Lung (tissue), 12 donors: Measurements from ENCODE around the gene RUVBL2. TPM values are rescaled to one million over a fixed set of nuclear protein-coding genes. Genes with fewer than 3 reads are reported as not detected.

Experiments used
- ATAC-seq: fragments of 200-7000 bp; cut with Tn5 transposase; one replicate; pipeline ENCODE4 v1.9.1; 2020; ENCODE audit warnings: moderate number of reproducible peaks; ENCODE audit not compliant: insufficient read depth, low FRiP score
- DNase-seq, 3 donors: peaks; one replicate each; pipeline ENCODE4 v3.0.0-alpha.2; 2013 to 2017
- H3K27ac ChIP-seq, 2 donors: one replicate each; pipeline ENCODE4 v1.5.1; 2013; ENCODE audit warnings: mild to moderate bottlenecking in 2 of 2, moderate library complexity in 2 of 2, control low read depth in 1 of 2, inconsistent platforms in 1 of 2, low read depth in 1 of 2, low read length in 1 of 2
- H3K27me3 ChIP-seq, 3 donors: one replicate each; pipeline ENCODE4 v1.5.1; 2013; ENCODE audit warnings: low read length in 2 of 3; ENCODE audit not compliant: control insufficient read depth in 3 of 3, insufficient read depth in 3 of 3
- H3K36me3 ChIP-seq, 4 donors: one replicate each; pipeline ENCODE4 v1.5.1; 2013; ENCODE audit warnings: low read length in 4 of 4, mild to moderate bottlenecking in 1 of 4, moderate library complexity in 1 of 4; ENCODE audit not compliant: control insufficient read depth in 4 of 4, insufficient read depth in 4 of 4
- H3K4me1 ChIP-seq, 5 donors: one replicate each; pipeline ENCODE4 v1.5.1; 2013; ENCODE audit warnings: low read length in 5 of 5, mild to moderate bottlenecking in 2 of 5, moderate library complexity in 1 of 5; ENCODE audit not compliant: control insufficient read depth in 5 of 5, insufficient read depth in 5 of 5
- H3K4me3 ChIP-seq: one replicate; pipeline ENCODE4 v1.5.1; 2013; ENCODE audit warnings: mild to moderate bottlenecking, control low read depth, moderate library complexity
- H3K9ac ChIP-seq, 2 donors: one replicate each; pipeline ENCODE4 v1.5.1; 2013; ENCODE audit warnings: low read length in 2 of 2, control low read depth in 1 of 2; ENCODE audit not compliant: insufficient read depth in 1 of 2
- H3K9me3 ChIP-seq, 4 donors: one replicate each; pipeline ENCODE4 v1.5.1; 2013; ENCODE audit warnings: low read length in 3 of 4, mild to moderate bottlenecking in 1 of 4, moderate library complexity in 1 of 4; ENCODE audit not compliant: control insufficient read depth in 4 of 4, insufficient read depth in 3 of 4
- WGBS, 2 donors: extraction: QIAGEN DNeasy Blood & Tissue Kit; methylation state at CpG; one replicate each; pipeline ENCODE4 v1.1.7; 2013; 5-methylcytosine and 5-hydroxymethylcytosine counted together
- polyA plus RNA-seq, 2 donors: library from polyadenylated mRNA; stranded (reverse); fragments of 200-250 nt; gene quantifications; one replicate each; pipeline ENCODE4 v1.2.1, GENCODE V29; 2013
- total RNA-seq, 2 donors: library from RNA; depleted of rRNA in 1 of 2; stranded (reverse); fragments of >200 nt in 1 of 2; gene quantifications; one replicate each; pipeline ENCODE4 v1.2.1, GENCODE V29; 2014 to 2021
- TF ChIP-seq, protein P1 (sequence below): IDR thresholded peaks from 2 replicates; pipeline ENCODE4 v1.5.1; 2012; ENCODE audit warnings: mild to moderate bottlenecking; ENCODE audit errors: control extremely low read depth, extremely low read depth
- donor health status: control.
- donor health status: control.
- donor health status: Bipolar disorder and iron deficiency.
- donor health status: healthy.
- donor health status: DM: yes; HTN: yes; CAD: no.

Gene RUVBL2
- total and polyA plus RNA-seq, 4 donors: 80.7 to 112 (median 96.8) TPM

GRCh38 chr19:48994035-48994386 is 324 bp downstream of the RUVBL2 start:
- H3K27ac ChIP-seq: peak overlapping the region; percentile 27 to 85

DNA sequence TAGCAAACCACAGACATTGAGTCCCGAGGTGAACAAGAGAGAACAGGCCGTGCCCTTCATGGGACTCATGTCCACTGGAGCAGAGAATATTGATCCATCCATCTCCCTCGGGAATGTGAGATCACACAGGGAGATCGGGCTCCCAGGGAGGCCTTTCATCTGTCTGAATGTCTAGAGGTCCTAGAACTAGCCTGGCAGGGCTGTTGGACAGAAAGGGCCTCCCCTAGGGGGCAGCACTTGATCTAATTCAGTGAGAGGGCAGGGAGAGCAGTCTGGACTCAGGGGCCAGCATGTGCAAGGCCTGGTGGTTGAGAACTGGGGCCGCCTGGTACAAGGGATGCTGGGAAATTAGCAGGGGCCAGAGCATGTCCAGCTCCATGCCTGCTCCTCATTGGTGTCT is 4.3 kb downstream of the RUVBL2 start:
- Histone ChIP-seq H3K9ac (no peak overlapping the region), H3K9me3 (no peaks in the 10 kb centered on the region), H3K4me3 (no peak overlapping the region), H3K36me3 (peaks cover 0 to 3% (median under 1%) of the 10 kb centered on the region in 4 donors), H3K27ac (no peak overlapping the region), H3K4me1 (peaks cover 0 to 11% (median 4%) of the 10 kb centered on the region in 5 donors), H3K27me3 (no peaks in the 10 kb centered on the region)
- ATAC-seq (no peak), DNase-seq (no peak)
- WGBS, 2 donors: 70 to 86% methylated on average over 5 of the region's 5 CpGs
- TF ChIP-seq, protein P1, sequence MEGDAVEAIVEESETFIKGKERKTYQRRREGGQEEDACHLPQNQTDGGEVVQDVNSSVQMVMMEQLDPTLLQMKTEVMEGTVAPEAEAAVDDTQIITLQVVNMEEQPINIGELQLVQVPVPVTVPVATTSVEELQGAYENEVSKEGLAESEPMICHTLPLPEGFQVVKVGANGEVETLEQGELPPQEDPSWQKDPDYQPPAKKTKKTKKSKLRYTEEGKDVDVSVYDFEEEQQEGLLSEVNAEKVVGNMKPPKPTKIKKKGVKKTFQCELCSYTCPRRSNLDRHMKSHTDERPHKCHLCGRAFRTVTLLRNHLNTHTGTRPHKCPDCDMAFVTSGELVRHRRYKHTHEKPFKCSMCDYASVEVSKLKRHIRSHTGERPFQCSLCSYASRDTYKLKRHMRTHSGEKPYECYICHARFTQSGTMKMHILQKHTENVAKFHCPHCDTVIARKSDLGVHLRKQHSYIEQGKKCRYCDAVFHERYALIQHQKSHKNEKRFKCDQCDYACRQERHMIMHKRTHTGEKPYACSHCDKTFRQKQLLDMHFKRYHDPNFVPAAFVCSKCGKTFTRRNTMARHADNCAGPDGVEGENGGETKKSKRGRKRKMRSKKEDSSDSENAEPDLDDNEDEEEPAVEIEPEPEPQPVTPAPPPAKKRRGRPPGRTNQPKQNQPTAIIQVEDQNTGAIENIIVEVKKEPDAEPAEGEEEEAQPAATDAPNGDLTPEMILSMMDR: no peak

More at GRCh38 chr19:48994035-48994386, 324 bp downstream of the RUVBL2 start:
- ATAC-seq: no peak
- Histone ChIP-seq H3K27me3 (no peaks in the 10 kb centered on the region), H3K36me3 (peaks cover 0 to 10% (median 2%) of the 10 kb centered on the region in 4 donors), H3K4me3 (peak overlapping the region; percentile 63), H3K4me1 (peaks cover 4 to 22% (median 10%) of the 10 kb centered on the region in 5 donors), H3K9me3 (no peaks in the 10 kb centered on the region), H3K9ac (peak overlapping the region; percentile 63 to 77)
- DNase-seq: no peak
- TF ChIP-seq, protein P1: no peak
- 2% methylated on average over 13 of the region's 13 CpGs for WGBS, 2 donors

GRCh38 chr19:48999481-49000325 is 6.0 kb downstream of the RUVBL2 start:
- ATAC-seq (no peak), DNase-seq (peak; percentile 37 to 66 (median 47))
- peaks cover 0 to 4% (median 0%) of the 10 kb centered on the region in 5 donors for H3K4me1 ChIP-seq
- no peak overlapping the region for H3K9ac ChIP-seq
- H3K27ac ChIP-seq: no peak overlapping the region
- peaks cover 5 to 12% (median 8%) of the 10 kb centered on the region in 4 donors for H3K36me3 ChIP-seq
- H3K27me3 ChIP-seq: no peaks in the 10 kb centered on the region
- no peaks in the 10 kb centered on the region for H3K9me3 ChIP-seq
- 61 to 71% methylated on average over 16 of the region's 16 CpGs for WGBS, 2 donors
- TF ChIP-seq, protein P1: peak; percentile 45
- H3K4me3 ChIP-seq: no peak overlapping the region
